Glutamatergic neuron (in vitro differentiated cells): ENCODE data around the gene CNIH2. TPM values are rescaled to one million over a fixed set of nuclear protein-coding genes. Genes with fewer than 3 reads are reported as not detected.

Experiments
- DNase-seq: peaks from one replicate; pipeline ENCODE4 v3.0.0; 2022
- H3K27ac Mint-ChIP-seq: one replicate; pipeline ENCODE4 v1.8.0; 2020; ENCODE audit warnings: mild to moderate bottlenecking, mixed read lengths, inconsistent platforms; ENCODE audit not compliant: unreplicated experiment
- H3K27me3 Mint-ChIP-seq: one replicate; pipeline ENCODE4 v1.8.0; 2020; ENCODE audit warnings: mild to moderate bottlenecking, moderate library complexity, mixed read lengths, inconsistent platforms; ENCODE audit not compliant: unreplicated experiment
- H3K36me3 Mint-ChIP-seq: one replicate; pipeline ENCODE4 v1.8.0; 2020; ENCODE audit warnings: mild to moderate bottlenecking, mixed read lengths, inconsistent platforms; ENCODE audit not compliant: unreplicated experiment
- H3K4me1 Mint-ChIP-seq: one replicate; pipeline ENCODE4 v1.8.0; 2020; ENCODE audit warnings: mild to moderate bottlenecking, low read depth, mixed read lengths, inconsistent platforms; ENCODE audit not compliant: unreplicated experiment
- H3K4me3 Mint-ChIP-seq: one replicate; pipeline ENCODE4 v1.8.0; 2020; ENCODE audit warnings: mild to moderate bottlenecking, mixed read lengths, inconsistent platforms; ENCODE audit not compliant: unreplicated experiment
- H3K9me3 Mint-ChIP-seq: one replicate; pipeline ENCODE4 v1.8.0; 2020; ENCODE audit warnings: mild to moderate bottlenecking, moderate library complexity, mixed read lengths, inconsistent platforms; ENCODE audit not compliant: unreplicated experiment
- total RNA-seq: library from RNA; stranded (reverse); fragmentation: NEBNext Ultra II Directional; extraction: Animal tissue kit (Norgen Biotek cat#: 25700); gene quantifications from one replicate; pipeline ENCODE4 v1.2.1, GENCODE V29; 2021; ENCODE audit not compliant: unreplicated experiment
- TF ChIP-seq, protein P1 (sequence below): fragments of 200-600 bp; sonication (generic); IDR thresholded peaks from one replicate; pipeline ENCODE4 v1.5.0; 2021; ENCODE audit not compliant: partially characterized antibody, unreplicated experiment

CNIH2 gene
- total RNA-seq, 1 donor from 2014 or later = 61.3 TPM

GRCh38 chr11:66279092-66279734 lies 1.2 kb downstream of the CNIH2 start:
- Mint-ChIP-seq H3K27me3 (peaks cover 15% of the 10 kb centered on the region), H3K27ac (peak overlapping the region; percentile 82)

DNA sequence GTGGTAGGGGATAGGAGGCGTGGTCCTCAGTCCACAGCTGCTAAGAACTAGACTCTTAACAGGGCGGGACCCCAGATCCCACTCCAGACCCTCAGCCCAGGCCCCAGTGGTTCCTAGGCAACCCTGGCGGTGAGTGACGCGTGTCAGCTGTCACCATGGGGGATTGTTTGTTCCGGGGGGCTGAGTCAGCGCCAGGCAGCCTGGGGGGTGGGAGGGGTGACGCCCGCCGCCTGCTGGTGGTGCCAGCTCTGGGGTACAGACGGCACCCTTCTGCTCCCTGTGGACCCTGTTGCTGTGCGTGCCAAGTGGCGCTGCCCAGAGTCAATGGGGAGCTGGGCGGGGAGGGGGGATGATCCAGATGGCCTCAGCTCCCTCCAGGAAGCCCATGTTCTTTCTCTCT lies 2.5 kb downstream of the CNIH2 start:
- peaks cover 15% of the 10 kb centered on the region for H3K27me3 Mint-ChIP-seq
- H3K9me3 Mint-ChIP-seq = peaks cover 8% of the 10 kb centered on the region
- peak overlapping the region; percentile 89 for H3K4me3 Mint-ChIP-seq

More at GRCh38 chr11:66279092-66279734, 1.2 kb downstream of the CNIH2 start:
- peaks cover 8% of the 10 kb centered on the region for H3K9me3 Mint-ChIP-seq
- TF ChIP-seq, protein P1, sequence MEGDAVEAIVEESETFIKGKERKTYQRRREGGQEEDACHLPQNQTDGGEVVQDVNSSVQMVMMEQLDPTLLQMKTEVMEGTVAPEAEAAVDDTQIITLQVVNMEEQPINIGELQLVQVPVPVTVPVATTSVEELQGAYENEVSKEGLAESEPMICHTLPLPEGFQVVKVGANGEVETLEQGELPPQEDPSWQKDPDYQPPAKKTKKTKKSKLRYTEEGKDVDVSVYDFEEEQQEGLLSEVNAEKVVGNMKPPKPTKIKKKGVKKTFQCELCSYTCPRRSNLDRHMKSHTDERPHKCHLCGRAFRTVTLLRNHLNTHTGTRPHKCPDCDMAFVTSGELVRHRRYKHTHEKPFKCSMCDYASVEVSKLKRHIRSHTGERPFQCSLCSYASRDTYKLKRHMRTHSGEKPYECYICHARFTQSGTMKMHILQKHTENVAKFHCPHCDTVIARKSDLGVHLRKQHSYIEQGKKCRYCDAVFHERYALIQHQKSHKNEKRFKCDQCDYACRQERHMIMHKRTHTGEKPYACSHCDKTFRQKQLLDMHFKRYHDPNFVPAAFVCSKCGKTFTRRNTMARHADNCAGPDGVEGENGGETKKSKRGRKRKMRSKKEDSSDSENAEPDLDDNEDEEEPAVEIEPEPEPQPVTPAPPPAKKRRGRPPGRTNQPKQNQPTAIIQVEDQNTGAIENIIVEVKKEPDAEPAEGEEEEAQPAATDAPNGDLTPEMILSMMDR = no peak
- H3K4me3 Mint-ChIP-seq = peak overlapping the region; percentile 89
- no peak for DNase-seq
- H3K4me1 Mint-ChIP-seq = peaks cover 23% of the 10 kb centered on the region
- H3K36me3 Mint-ChIP-seq = no peaks in the 10 kb centered on the region

DNA sequence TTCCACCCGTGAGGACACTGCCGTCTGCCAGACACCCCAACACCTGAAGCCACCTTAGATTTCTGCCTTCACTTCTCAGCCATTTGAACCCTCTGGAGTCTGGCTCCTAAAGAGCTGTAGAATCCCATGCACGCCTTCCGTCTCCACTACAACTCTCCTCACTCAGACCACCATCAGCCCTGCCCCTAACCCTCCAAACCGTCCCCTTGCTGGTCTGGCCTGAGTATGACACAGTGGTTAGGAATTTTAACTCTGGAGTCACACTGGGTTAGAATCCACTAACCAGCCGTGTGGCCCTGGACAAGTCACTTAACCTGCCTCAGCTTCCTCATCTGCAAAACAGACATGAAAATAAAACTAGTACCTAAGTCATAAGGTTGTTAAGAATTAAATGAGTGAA lies 3.0 kb downstream of the CNIH2 start:
- no peak for DNase-seq
- H3K4me1 Mint-ChIP-seq = peaks cover 27% of the 10 kb centered on the region
- H3K9me3 Mint-ChIP-seq = peaks cover 8% of the 10 kb centered on the region
- H3K36me3 Mint-ChIP-seq = no peaks in the 10 kb centered on the region
- H3K4me3 Mint-ChIP-seq = peak overlapping the region; percentile 67
- TF ChIP-seq, protein P1 = no peak
- peaks cover 19% of the 10 kb centered on the region for H3K27me3 Mint-ChIP-seq
- H3K27ac Mint-ChIP-seq = peak overlapping the region; percentile 76

More for the DNA sequence above, 2.5 kb downstream of the CNIH2 start:
- Mint-ChIP-seq H3K27ac (peak overlapping the region; percentile 82), H3K36me3 (no peaks in the 10 kb centered on the region), H3K4me1 (peaks cover 24% of the 10 kb centered on the region)
- TF ChIP-seq, protein P1 = no peak
- no peak for DNase-seq

DNA sequence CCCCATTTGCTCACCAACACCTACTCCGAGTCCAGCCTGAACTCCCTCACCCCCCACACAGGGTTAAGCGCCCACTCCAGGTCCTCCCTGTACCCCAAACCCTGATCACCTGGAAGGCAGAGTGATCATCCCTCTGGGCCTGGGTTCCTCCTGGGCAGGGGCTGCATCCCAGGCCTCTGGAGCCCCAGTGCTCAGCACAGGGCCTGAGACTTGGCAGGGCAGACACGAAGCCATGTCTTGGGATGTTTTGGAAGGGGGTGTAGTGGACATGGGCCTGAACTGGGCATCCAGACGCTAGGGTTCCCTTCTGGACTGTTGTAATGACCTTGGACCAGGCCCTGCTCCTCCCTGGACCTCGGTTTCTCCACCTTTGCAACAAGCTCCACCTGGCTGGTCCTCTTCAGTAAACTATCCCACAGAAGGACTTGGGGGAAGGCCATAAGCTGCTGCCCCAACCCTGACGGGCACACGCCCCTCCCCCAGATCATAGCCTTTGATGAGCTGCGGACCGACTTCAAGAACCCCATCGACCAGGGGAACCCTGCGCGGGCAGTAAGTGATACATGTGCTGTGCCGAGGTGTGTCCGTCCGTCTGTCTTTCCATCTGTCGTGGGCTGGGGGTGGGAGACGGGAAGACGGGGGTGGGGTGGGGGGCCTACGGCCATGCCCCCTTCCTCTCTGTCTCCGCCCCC lies 3.9 kb downstream of the CNIH2 start:
- H3K4me3 Mint-ChIP-seq = peak overlapping the region; percentile 67
- peak overlapping the region; percentile 76 for H3K27ac Mint-ChIP-seq
- H3K4me1 Mint-ChIP-seq = peaks cover 30% of the 10 kb centered on the region

More for the DNA sequence above, 3.9 kb downstream of the CNIH2 start:
- no peaks in the 10 kb centered on the region for H3K36me3 Mint-ChIP-seq
- peaks cover 9% of the 10 kb centered on the region for H3K9me3 Mint-ChIP-seq
- no peak for DNase-seq
- H3K27me3 Mint-ChIP-seq = peaks cover 18% of the 10 kb centered on the region
- TF ChIP-seq, protein P1 = no peak
